H1 (cell line): ENCODE data around the gene TGM1. TPM values are rescaled to one million over a fixed set of nuclear protein-coding genes. Genes with fewer than 3 reads are reported as not detected.

Experiments
- ASH2L ChIP-seq: fragments of 200-600, 300-600 bp; sonication (generic); IDR thresholded peaks from one replicate; pipeline ENCODE4 v1.7.1; 2017; ENCODE audit warnings: low read length
- ATF3 ChIP-seq: IDR thresholded peaks from 2 replicates; pipeline ENCODE4 v1.6.1; 2011; ENCODE audit warnings: low read depth, mild to moderate bottlenecking, low read length; ENCODE audit not compliant: insufficient read depth
- BACH1 ChIP-seq: IDR thresholded peaks from 2 replicates; pipeline ENCODE4 v1.6.1; 2012; ENCODE audit warnings: low read length, improper control_type of control experiment
- BRCA1 ChIP-seq: IDR thresholded peaks from 2 replicates; pipeline ENCODE4 v1.6.1; 2012; ENCODE audit warnings: low read depth, low read length, improper control_type of control experiment
- CREB1 ChIP-seq: IDR thresholded peaks from 2 replicates; pipeline ENCODE4 v1.6.1; 2012; ENCODE audit warnings: inconsistent platforms
- FOSL1 ChIP-seq: IDR thresholded peaks from 2 replicates; pipeline ENCODE4 v1.6.1; 2011; ENCODE audit warnings: mild to moderate bottlenecking, low read depth, low read length, moderate library complexity; ENCODE audit not compliant: insufficient read depth
- JUND ChIP-seq: IDR thresholded peaks from 2 replicates; pipeline ENCODE4 v1.6.1; 2011; ENCODE audit warnings: mild to moderate bottlenecking, improper control_type of control experiment, low read length
- KDM1A ChIP-seq: fragments of 200-600, 300-600 bp; sonication (generic); IDR thresholded peaks from 2 replicates; pipeline ENCODE4 v1.7.1; 2016; ENCODE audit warnings: mild to moderate bottlenecking, low read length, borderline replicate concordance
- KDM5A ChIP-seq: fragments of 200-600 bp; IDR thresholded peaks from 2 replicates; pipeline ENCODE4 v1.7.1; 2012; ENCODE audit warnings: mild to moderate bottlenecking, low read length, inconsistent platforms, mixed read lengths
- RFX5 ChIP-seq: IDR thresholded peaks from 2 replicates; pipeline ENCODE4 v1.6.1; 2011; ENCODE audit warnings: low read depth, low read length, improper control_type of control experiment, borderline replicate concordance
- SIRT6 ChIP-seq: IDR thresholded peaks from one replicate; pipeline ENCODE4 v1.7.1; 2012; ENCODE audit warnings: low read length, inconsistent platforms
- USF2 ChIP-seq: IDR thresholded peaks from 2 replicates; pipeline ENCODE4 v1.6.1; 2011; ENCODE audit warnings: low read length, improper control_type of control experiment
- YY1 ChIP-seq: IDR thresholded peaks from 2 replicates; pipeline ENCODE4 v1.6.1; 2011; ENCODE audit warnings: low read depth, mild to moderate bottlenecking, low read length
- ZNF274 ChIP-seq: IDR thresholded peaks from 2 replicates; pipeline ENCODE4 v1.7.0; 2012; ENCODE audit warnings: low read length, borderline replicate concordance; ENCODE audit errors: extremely low read depth
- polyA plus RNA-seq, 7 experiments: library from polyadenylated mRNA; depleted of rRNA in 3 of 7; stranded (reverse) in 5 of 7; unstranded in 2 of 7; fragments of >200 nt in 5 of 7; fragments of 200-250 nt in 2 of 7; gene quantifications; 1 replicate in 5 of 7; 2 replicates in 1 of 7; 4 replicates in 1 of 7; pipeline versions ENCODE4 v1.2.1 to v1.2.3, GENCODE V29; 2011 to 2013; ENCODE audit warnings: missing spikeins in 2 of 7, mixed read lengths in 2 of 7
- total RNA-seq: library from RNA; stranded (reverse); fragmentation: NEBNext Ultra II Directional; extraction: Animal tissue kit (Norgen Biotek cat#: 25700); gene quantifications from 2 replicates; pipeline ENCODE4 v1.2.1, GENCODE V29; 2021
- TF ChIP-seq, protein P1 (sequence below): IDR thresholded peaks from 2 replicates; pipeline ENCODE4 v1.6.1; 2012; ENCODE audit warnings: inconsistent platforms

The TGM1 gene
- total and polyA plus RNA-seq, 2 of the 8 experiments (the other 6 are each of a cell fraction or from before 2014, with no cell fraction given), result 1.8 to 2.2 TPM

- no peak for TF ChIP-seq KDM5A
- TF ChIP-seq, protein P1, sequence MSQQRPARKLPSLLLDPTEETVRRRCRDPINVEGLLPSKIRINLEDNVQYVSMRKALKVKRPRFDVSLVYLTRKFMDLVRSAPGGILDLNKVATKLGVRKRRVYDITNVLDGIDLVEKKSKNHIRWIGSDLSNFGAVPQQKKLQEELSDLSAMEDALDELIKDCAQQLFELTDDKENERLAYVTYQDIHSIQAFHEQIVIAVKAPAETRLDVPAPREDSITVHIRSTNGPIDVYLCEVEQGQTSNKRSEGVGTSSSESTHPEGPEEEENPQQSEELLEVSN, result peak; percentile 80; the same call in 1 of the 2 replicates
- TF ChIP-seq BACH1, result peak; percentile 35; the same call in 1 of the 2 replicates
- TF ChIP-seq KDM1A, result peak; percentile 45; the same call in 1 of the 2 replicates
- no peak for TF ChIP-seq SIRT6
- TF ChIP-seq ZNF274, result no peak
- TF ChIP-seq ASH2L, result peak; percentile 93
- TF ChIP-seq BRCA1, result no peak
- TF ChIP-seq YY1, result peak; percentile 66; the same call in 1 of the 2 replicates
- no peak for TF ChIP-seq RFX5
- TF ChIP-seq JUND, result peak; percentile 61
- TF ChIP-seq USF2, result 0 out of 2 replicates have a peak, but pooled peaks have one; percentile 10
- no peak for TF ChIP-seq ATF3
- TF ChIP-seq FOSL1, result no peak
- peak; percentile 78 for TF ChIP-seq CREB1
Observed at GRCh38 chr14:24271134-24271833, 8.3 kb upstream of the TGM1 start, which contains the start of gene RABGGTA (continued).
